PC-3 (cell line): ENCODE measurements around the gene TCP11. TPM values are rescaled to one million over a fixed set of nuclear protein-coding genes. Genes with fewer than 3 reads are reported as not detected.

ENCODE experiments used
- ATAC-seq: fragments of 200-7000 bp; cut with Tn5 transposase; 2 replicates; pipeline ENCODE4 v1.9.1; 2020; ENCODE audit warnings: mild to moderate bottlenecking, moderate library complexity
- BruUV-seq: library from RNA; stranded (reverse); fragments of 400-500 nt; replicated peaks from 2 replicates; lab custom pipeline; 2021; lab: Mats Ljungman, UMichigan
- CTCF ChIA-PET: fragments of 300-600 bp; sonication (Branson Sonifier 250); formaldehyde crosslinking; loops from one replicate; lab custom pipeline; 2022; ENCODE audit warnings: antibody characterized with exemption; lab: Charles Lee
- POLR2A ChIA-PET: fragments of 300-600 bp; sonication (Branson Sonifier 250); formaldehyde crosslinking; loops from one replicate; lab custom pipeline; 2022; ENCODE audit warnings: antibody characterized with exemption; ENCODE audit not compliant: unreplicated experiment; lab: Charles Lee
- DNase-seq: peaks from one replicate; pipeline ENCODE4 v3.0.0-alpha.2; 2015
- H2AFZ ChIP-seq: fragments of 300-600 bp; sonication (generic); 2 replicates; pipeline ENCODE4 v1.6.0; 2016; ENCODE audit warnings: antibody characterized with exemption, low read length
- H3F3A ChIP-seq: fragments of 300-600 bp; sonication (generic); one replicate; pipeline ENCODE4 v1.6.0; 2017; ENCODE audit warnings: antibody characterized with exemption, low read length, control low read depth, mild to moderate bottlenecking; ENCODE audit not compliant: unreplicated experiment
- H3K27ac ChIP-seq: fragments of 300-600 bp; sonication (generic); 2 replicates; pipeline ENCODE4 v1.5.1; 2016; ENCODE audit warnings: mild to moderate bottlenecking, low read length
- H3K27me3 ChIP-seq: fragments of 300-600 bp; sonication (generic); 2 replicates; pipeline ENCODE4 v1.6.1; 2016; ENCODE audit warnings: low read length, mixed read lengths
- H3K36me3 ChIP-seq: fragments of 300-600 bp; sonication (generic); 2 replicates; pipeline ENCODE4 v1.6.1; 2016; ENCODE audit warnings: low read depth, mixed run types, low read length, mixed read lengths
- H3K4me1 ChIP-seq: fragments of 300-600 bp; sonication (generic); 2 replicates; pipeline ENCODE4 v1.5.1; 2016; ENCODE audit warnings: low read length; ENCODE audit not compliant: insufficient read depth
- H3K4me2 ChIP-seq: fragments of 300-600 bp; sonication (generic); 2 replicates; pipeline ENCODE4 v1.6.0; 2016; ENCODE audit warnings: low read length
- H3K4me3 ChIP-seq: fragments of 300-600 bp; sonication (generic); 2 replicates; pipeline ENCODE4 v1.5.1; 2016; ENCODE audit warnings: mild to moderate bottlenecking, low read length, mixed read lengths
- H3K79me2 ChIP-seq: fragments of 300-600 bp; sonication (generic); 2 replicates; pipeline ENCODE4 v1.6.1; 2017; ENCODE audit warnings: low read length, mixed read lengths
- H3K9ac ChIP-seq: fragments of 300-600 bp; sonication (generic); 2 replicates; pipeline ENCODE4 v1.6.0; 2016; ENCODE audit warnings: mild to moderate bottlenecking, low read length
- H3K9me2 ChIP-seq: fragments of 300-600 bp; sonication (generic); replicated peaks from 2 replicates; pipeline ENCODE4 v1.6.1; 2016; ENCODE audit warnings: mixed run types, low read length, mixed read lengths
- H3K9me3 ChIP-seq: fragments of 300-600 bp; sonication (generic); 2 replicates; pipeline ENCODE4 v1.6.1; 2016; ENCODE audit warnings: low read length, mixed read lengths
- H4K20me1 ChIP-seq: fragments of 300-600 bp; sonication (generic); 2 replicates; pipeline ENCODE4 v1.6.1; 2016; ENCODE audit warnings: low read length, mixed read lengths
- CTCF ChIP-seq: fragments of 300-600 bp; sonication (generic); conservative IDR thresholded peaks from 2 replicates; pipeline ENCODE4 v1.5.1; 2017; ENCODE audit warnings: antibody characterized with exemption, low read depth, mild to moderate bottlenecking, low read length
- EZH2 ChIP-seq: fragments of 300-600 bp; sonication (generic); IDR thresholded peaks from one replicate; pipeline ENCODE4 v1.6.1; 2017; ENCODE audit warnings: antibody characterized with exemption, mild to moderate bottlenecking, low read length; ENCODE audit not compliant: unreplicated experiment
- EZH2phosphoT487 ChIP-seq: fragments of 300-600 bp; sonication (generic); IDR thresholded peaks from 2 replicates; pipeline ENCODE4 v1.6.1; 2018; ENCODE audit warnings: mild to moderate bottlenecking, antibody characterized with exemption, low read length, borderline replicate concordance
- intact Hi-C: fragments of 100-400 bp; cut with micrococcal nuclease; formaldehyde crosslinking; loops from 2 replicates; pipeline ENCODE4 v1.9.0; 2023
- total RNA-seq: library from RNA; depleted of rRNA; stranded (reverse); fragments of >200 nt; gene quantifications from 2 replicates; pipeline ENCODE4 v1.2.3, GENCODE V29; 2014

The TCP11 gene
- total RNA-seq, 1 experiment from 2014 or later, result 1.3 TPM

DNA sequence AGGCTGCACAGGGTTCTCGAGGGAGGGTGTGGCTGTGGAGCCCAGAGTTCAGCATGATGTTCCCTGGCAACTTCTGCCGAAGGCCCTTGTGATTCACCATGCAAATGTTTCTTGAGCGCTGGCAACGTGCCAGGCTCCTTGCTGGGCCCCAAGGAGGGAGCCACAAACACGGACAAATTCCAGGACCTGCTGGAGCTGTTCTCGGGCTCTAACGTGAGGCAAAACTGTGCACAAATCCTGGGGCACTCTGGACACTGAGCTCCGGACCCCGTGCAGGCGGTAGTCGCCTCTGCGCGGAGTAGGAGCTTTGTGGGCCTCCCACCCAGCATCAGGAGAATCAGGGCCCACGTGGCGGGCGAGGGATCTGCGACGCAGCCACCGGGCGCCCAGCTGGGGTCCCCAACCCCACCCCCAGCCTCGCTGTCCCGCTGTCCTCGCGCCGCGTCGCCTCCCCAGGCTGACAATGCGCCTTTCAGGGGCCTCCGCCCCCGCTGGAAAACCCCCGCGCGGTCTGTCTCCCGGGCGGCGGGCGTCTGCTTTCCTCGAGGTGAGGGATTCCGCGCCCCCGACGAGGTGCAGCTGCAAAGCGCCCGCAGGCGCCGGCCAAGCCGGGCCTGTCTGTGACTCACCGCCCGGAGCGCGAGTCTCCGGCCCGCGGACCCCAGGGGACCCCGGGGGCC, 40.9 kb upstream of the TCP11 start:
- ATAC-seq (peak; percentile 19), DNase-seq (peak; percentile 67)
- no peaks in the 10 kb centered on the region for H4K20me1 ChIP-seq
- H2AFZ ChIP-seq, result no peak overlapping the region
- H3K9ac ChIP-seq, result 0 out of 2 replicates have a peak overlapping the region, but pooled peaks have one; percentile 29
- peak overlapping the region; percentile 59 for H3K4me2 ChIP-seq
- peaks cover 67% of the 10 kb centered on the region for H3K4me1 ChIP-seq
- intact Hi-C loops, result no loop called here
- no peak overlapping the region for H3K4me3 ChIP-seq
- H3K9me3 ChIP-seq, result no peaks in the 10 kb centered on the region
- CTCF ChIA-PET, result no interaction called here
- no peaks in the 10 kb centered on the region for H3K79me2 ChIP-seq
- no peaks in the 10 kb centered on the region for H3K36me3 ChIP-seq
- no peaks in the 10 kb centered on the region for H3K27me3 ChIP-seq
- POLR2A ChIA-PET, result no interaction called here
- H3F3A ChIP-seq, result no peaks in the 10 kb centered on the region
- peak overlapping the region; percentile 65 for H3K27ac ChIP-seq
- no TSS peak for BruUV-seq
- H3K9me2 ChIP-seq, result no peaks in the 10 kb centered on the region
- TF ChIP-seq EZH2, result no peak
- TF ChIP-seq CTCF, result no peak
- no peak for TF ChIP-seq EZH2phosphoT487

DNA sequence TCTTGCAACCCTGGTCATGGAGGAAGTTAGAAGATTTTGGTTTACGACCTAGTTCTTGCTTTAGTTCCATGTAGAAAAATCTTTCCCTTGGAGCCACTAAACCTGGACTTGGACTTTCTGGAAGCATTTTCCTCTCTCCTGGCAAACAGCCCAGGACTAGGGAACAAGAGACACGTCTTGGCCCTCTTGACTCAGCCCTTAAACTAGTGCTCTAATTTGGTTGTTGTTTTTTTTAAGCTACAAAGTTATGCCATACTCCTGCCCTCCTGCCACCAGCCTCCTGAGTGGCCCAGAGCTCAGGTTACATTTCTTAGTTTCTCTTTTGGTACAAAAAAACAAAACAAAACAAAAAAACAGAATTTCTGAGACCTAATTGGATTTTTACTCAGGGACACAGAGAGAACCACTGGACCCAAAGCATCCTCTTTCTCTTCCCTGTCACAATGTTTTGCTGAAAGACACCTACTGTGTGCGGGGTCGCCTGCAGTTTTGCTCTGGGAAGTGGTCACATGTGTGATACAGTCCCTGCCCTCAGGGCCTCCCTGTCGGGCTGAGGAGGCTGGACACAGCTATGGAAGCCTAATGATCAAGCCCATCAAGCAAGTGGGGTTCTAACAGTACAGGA, 40.3 kb upstream of the TCP11 start:
- H3K9ac ChIP-seq, result 0 out of 2 replicates have a peak overlapping the region, but pooled peaks have one; percentile 29
- no peaks in the 10 kb centered on the region for H3K36me3 ChIP-seq
- POLR2A ChIA-PET, result no interaction called here
- H3K9me3 ChIP-seq, result no peaks in the 10 kb centered on the region
- H3K4me1 ChIP-seq, result peaks cover 69% of the 10 kb centered on the region
- no peaks in the 10 kb centered on the region for H3F3A ChIP-seq
- intact Hi-C loops, result no loop called here
- no TSS peak for BruUV-seq
- H4K20me1 ChIP-seq, result no peaks in the 10 kb centered on the region
- no peaks in the 10 kb centered on the region for H3K9me2 ChIP-seq
- ATAC-seq (no peak), DNase-seq (peak; percentile 61)
- H3K27me3 ChIP-seq, result no peaks in the 10 kb centered on the region
- TF ChIP-seq EZH2 (no peak), CTCF (no peak), EZH2phosphoT487 (no peak)
- peak overlapping the region; percentile 65 for H3K27ac ChIP-seq
- H3K4me2 ChIP-seq, result peak overlapping the region; percentile 59
- no peaks in the 10 kb centered on the region for H3K79me2 ChIP-seq
- H2AFZ ChIP-seq, result peak overlapping the region; percentile 15; the same call in 1 of the 2 replicates
- no peak overlapping the region for H3K4me3 ChIP-seq
- CTCF ChIA-PET, result no interaction called here
